GM21447 (cell line): ENCODE results near the gene MICU2.

ENCODE experiments used
- ATAC-seq: cut with Tn5 transposase; IDR thresholded peaks from one replicate; pipeline ENCODE4 v1.9.1; 2021; ENCODE audit not compliant: unreplicated experiment

The MICU2 gene

GRCh38 chr13:21504379-21504778, 99.6 kb downstream of the MICU2 start:
- ATAC-seq = no peak

GRCh38 chr13:21501686-21502085, 102.3 kb downstream of the MICU2 start:
- ATAC-seq = no peak

GRCh38 chr13:21486322-21486721, 117.6 kb downstream of the MICU2 start:
- ATAC-seq = no peak

GRCh38 chr13:21483748-21484147, 120.2 kb downstream of the MICU2 start:
- ATAC-seq = no peak

GRCh38 chr13:21481359-21481758, 122.6 kb downstream of the MICU2 start:
- ATAC-seq = no peak

- no peak for ATAC-seq
These were observed 124.8 kb downstream of the MICU2 start for GRCh38 chr13:21478881-21479808.

GRCh38 chr13:21476893-21477472, 127.0 kb downstream of the MICU2 start:
- ATAC-seq = peak; percentile 89

- no peak for ATAC-seq
These were observed 128.9 kb downstream of the MICU2 start for GRCh38 chr13:21475115-21475514.

- no peak for ATAC-seq
These were observed 133.2 kb downstream of the MICU2 start for GRCh38 chr13:21470785-21471184.

GRCh38 chr13:21466527-21466926, 137.4 kb downstream of the MICU2 start:
- no peak for ATAC-seq

- no peak for ATAC-seq
These were observed 138.2 kb downstream of the MICU2 start for GRCh38 chr13:21465710-21466160.

GRCh38 chr13:21463424-21463823, 140.5 kb downstream of the MICU2 start:
- ATAC-seq = no peak

- ATAC-seq = no peak
These were observed 142.8 kb downstream of the MICU2 start for GRCh38 chr13:21461131-21461530.

GRCh38 chr13:21458813-21459701, 144.9 kb downstream of the MICU2 start, which contains the start of gene ZDHHC20:
ZDHHC20 (minus strand) TSS chr13:21459303; CDS start chr13:21459171, 132 bp downstream.
- peak; percentile 77 for ATAC-seq

- peak; percentile 55 for ATAC-seq
These were observed 145.5 kb downstream of the MICU2 start for GRCh38 chr13:21458451-21458812.

- ATAC-seq = no peak
These were observed 150.4 kb downstream of the MICU2 start for GRCh38 chr13:21453387-21454081.

GRCh38 chr13:21450936-21451335, 153.0 kb downstream of the MICU2 start:
- no peak for ATAC-seq

- no peak for ATAC-seq
These were observed 157.3 kb downstream of the MICU2 start for GRCh38 chr13:21446656-21447055.

GRCh38 chr13:21445759-21446158, 158.2 kb downstream of the MICU2 start:
- no peak for ATAC-seq

GRCh38 chr13:21443171-21443570, 160.8 kb downstream of the MICU2 start:
- ATAC-seq = no peak
